Ecto neural progenitor cell (in vitro differentiated cells): ENCODE data around the gene APCDD1L.
"Not testable (repeated sequence)": the region's sequence is repeated elsewhere in the genome, so short reads cannot be mapped to it uniquely, and the experiment has no call there.

ENCODE experiments used
- DNase-seq: peaks from one replicate; pipeline ENCODE4 v3.0.0-alpha.2; 2018; ENCODE audit warnings: low spot score

The APCDD1L gene

DNA sequence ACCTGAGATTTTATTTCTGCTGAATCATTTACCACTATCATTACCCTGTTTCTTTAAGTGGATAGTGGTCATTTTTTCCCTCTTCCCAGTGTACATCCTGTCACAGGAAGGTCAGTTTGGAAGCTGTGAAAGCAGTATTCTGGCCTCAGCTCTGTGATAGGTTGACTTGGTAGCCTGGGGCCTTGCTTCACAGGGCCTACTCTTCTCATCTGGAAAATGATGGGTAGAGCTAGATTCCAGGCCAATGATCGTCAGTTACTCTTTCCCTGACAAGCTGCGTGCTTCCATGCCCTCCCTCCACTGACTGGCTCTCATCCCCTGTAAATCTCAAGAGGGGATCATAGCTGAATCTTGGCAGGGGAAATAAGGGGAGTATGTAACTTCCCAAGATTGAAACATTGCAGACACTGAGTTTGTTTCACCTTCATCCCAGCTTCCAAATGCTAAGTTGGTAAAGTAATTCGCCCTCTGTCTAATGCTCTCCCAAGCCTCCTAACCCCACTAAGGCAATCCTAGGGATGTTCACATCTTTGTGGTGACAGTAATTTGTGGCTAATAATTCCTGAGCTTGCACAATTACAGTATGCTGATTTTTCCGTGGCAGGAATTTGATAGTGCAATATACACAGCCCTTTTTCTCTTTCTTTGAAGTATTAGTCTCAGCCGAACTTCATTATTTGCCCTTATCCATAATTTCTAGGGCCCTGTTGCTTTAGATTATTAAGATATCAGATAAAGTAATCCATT, 75.0 kb downstream of the APCDD1L start:
- no peak for DNase-seq

DNA sequence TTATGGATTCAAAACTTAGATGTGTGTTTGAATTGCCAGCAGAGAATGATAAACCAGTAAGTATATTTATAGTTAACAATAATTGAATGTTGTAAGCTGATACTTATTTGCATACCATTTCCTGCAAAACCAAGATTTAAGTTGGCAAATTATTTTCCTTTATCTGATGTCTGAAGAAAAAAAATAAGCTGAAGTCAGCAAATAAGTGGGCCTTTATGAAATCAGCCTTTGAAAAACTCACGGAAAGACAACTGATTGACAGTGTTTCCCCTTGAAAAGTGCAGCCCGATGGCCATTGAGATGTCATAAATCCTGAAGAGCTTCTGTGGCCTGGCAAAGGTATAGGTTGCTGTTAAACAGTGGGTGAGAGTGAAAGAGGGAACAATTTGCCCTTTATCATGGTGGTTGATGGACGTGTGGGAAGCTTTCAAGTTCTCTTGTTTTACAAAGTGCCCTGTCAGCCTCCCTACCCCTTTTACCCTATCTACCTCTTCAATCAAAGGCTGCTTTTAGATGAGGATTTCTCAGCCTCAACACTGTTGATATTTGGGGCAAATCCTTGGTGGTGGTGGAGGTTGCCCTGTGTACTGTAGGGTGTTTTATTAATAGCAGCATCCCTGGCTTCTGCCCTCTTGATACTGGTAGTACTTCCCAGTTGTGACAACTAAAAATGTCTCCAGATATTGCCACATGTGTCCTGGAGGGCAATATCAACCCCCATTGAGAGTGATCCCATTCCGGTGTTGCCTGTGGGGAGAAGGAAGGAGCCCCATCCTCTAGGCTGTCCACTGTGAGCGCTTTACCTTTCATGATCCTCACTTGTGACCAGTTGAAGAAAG, 76.0 kb downstream of the APCDD1L start:
- DNase-seq, result no peak

DNA sequence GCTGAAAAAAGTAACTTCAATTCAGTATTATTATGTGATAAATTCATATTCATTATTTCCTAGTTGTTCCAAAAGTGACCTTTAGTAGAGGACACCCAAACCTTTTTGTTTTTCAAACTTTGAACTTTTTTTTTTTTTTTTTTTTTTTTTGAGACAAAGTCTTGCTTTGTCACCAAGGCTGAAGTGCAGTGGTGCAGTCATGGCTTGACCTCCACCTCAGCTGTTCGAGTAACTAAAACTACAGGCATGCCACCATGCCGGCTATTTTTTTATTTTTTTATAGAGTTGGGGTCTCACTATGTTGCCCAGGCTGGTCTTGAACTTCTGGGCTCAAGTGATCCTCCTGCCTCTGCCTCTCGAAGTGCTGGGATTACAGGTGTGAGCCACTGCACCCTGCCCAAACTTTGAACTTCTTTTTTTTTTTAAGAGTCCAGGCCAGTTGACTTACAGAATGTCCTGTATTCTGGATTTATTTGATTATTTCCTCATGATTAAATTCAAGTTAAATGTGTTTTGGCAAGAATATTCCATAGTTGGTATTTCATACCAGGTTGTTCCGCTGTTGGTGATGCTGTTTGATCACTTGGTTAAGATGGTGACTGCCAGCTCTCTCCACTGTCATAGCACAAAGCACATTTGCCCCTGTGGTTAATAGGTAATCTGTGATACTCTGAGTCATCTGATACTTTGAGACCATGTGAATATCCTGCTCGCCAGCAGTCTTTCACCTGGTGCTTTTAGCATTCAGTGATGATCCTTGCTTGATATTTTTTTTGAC, 78.1 kb downstream of the APCDD1L start:
- no peak for DNase-seq

DNA sequence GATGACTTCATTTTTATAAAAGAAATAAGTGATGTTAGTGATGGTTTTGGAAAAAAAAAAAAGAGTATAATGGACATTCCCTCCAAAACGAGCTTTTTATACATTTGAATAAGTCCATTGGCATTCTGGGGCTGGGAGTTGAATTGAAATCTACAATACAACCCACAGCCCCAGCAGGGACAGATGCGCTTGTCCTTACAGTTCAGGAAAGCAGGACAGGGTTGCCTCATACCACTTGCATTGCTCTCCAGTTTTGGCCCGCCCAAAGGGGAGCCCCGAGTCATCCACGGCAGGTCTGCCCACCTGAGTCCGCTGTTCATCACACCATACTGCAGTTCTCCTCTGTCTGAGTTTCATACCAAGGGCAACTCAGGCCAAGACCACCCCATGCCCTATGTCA, 80.0 kb downstream of the APCDD1L start:
- DNase-seq, result no peak

DNA sequence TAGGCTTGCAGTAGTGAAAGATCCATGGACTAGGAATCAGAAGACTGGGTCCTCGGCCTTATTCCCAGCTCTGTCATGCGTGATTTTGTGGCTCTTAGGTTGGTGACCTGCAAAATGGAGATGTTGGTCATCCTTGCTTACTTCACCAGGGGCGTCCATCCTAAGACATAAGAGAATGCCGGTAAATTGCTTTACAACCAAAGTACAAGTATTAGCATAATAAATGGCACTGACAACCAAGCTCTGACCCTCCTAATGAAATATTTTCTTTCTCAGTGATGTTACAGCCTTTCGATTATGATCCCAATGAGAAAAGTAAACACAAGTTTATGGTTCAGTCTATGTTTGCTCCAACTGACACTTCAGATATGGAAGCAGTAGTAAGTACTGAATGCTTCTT, 80.9 kb downstream of the APCDD1L start:
- no peak for DNase-seq

DNA sequence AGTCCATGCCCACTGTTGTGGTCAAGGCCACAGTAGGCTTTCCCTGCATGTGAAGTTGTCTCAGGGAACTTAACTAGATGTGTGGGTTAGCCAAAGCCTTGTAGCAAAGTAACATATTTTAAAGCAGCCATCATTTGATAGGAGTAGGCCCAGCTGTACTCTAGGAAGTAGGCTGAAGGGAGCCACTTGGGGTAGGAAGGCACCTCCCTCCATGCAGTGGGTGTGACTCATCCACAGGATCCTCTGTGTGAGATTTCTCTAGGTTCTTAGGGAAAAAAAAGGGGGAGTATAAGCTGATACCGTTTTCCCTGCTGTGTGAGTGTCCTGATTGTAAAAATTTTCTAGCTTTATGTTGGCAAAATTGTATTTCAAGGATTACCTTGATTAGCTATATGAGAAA, 81.4 kb downstream of the APCDD1L start:
- no peak for DNase-seq

DNA sequence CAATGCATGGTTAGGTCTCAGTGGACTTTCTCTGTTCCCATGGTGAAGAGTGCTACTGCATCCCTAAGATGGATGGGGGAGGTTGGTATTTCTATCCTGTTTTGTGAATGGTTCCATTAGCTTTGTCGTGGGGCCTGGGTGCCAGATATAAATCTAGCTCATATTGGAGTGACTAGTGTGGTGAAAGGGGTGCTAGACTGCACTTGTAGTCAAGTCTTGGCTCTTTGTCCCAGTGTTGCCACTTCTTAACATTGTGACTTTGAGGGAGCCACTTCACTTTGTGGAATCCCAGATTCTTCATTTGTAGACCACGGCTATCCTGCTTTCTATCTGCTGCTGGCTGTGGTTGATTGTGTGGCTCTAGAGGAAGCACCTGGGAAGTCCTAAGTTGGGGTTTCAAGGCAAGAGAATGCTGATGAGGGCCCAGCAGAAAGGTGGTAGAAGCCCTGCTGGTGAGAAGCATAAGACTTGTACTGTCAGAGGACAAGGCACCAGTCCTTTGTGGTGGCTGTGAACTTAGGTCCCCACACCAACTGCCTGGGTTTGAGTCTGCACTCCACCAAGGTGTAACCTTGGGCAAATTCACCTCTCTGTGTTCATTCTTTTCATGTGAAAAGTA, 82.1 kb downstream of the APCDD1L start:
- DNase-seq, result no peak

DNA sequence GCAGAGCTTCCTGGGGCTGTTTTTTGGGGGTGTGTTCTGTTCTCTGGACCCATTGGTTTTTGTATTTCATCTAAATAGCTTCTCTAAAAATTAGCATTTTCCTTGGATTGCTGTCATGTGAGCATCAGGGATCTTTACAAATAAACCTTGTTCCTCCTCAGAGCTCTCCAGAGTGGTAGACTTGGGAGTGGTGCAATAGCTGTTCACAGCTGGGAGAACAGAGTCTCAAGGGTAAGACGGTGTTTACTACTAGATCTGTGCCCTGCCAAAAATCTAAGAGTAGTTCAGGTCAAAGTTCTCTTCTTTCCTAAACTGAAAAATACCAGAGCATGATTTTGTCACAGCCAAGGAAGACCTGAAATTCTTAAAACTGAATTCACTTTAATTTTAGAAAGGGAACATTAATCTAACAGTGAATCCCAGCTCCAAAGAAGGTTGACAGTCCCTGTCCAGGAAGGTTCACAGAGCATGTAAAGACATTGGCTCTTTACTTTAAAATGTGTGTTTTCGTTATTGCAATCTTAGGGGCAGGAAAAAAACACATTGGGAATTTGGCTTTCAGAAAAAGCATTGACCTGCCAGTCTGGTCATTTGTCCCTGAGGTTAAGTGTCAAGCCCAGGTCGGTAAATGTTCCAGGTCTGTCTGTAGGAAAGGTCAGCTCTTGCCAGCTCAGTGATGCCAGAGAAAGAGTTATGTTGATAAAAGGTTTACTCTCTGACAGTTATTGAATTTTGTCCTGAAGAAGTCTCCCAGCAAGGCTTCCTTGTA, 82.8 kb downstream of the APCDD1L start:
- no peak for DNase-seq

DNA sequence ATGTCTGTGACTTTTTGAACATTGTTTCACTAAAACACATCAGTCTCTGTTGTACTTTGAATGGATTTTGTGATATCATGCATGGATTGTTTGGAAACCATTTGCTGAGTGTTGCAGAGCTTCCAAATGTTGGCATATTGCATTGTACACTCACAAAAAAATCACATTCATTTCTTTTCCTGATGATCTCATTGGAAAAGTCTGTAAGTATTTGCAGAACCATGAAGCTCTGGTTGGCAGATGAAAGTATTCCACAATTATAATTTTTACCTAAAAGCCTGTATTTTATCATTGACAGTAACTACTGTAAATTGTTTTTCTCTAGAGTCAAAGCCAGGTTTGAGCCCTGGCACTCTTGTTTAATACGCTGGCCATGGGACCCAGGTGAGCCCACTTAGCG, 84.1 kb downstream of the APCDD1L start:
- no peak for DNase-seq

DNA sequence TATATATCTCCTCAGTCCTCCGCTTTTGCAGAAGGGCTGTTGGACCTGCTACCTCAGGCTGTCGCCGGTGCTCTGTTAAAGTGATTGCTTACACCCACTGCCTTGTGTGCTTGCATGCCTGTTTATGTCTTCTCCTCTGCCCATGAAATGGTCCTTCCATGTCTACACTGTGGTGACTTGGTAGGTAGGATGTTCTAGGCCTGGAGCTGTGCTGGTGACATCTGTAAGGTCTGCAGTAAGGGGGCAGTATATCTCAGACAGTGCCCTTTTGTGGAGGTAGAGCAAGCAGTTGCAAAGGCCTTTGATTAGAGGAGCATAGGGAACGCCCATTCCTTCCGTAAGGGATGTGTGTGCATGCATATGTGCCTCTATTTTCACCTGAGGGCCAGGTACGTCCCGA, 85.9 kb downstream of the APCDD1L start:
- DNase-seq, result no peak

DNA sequence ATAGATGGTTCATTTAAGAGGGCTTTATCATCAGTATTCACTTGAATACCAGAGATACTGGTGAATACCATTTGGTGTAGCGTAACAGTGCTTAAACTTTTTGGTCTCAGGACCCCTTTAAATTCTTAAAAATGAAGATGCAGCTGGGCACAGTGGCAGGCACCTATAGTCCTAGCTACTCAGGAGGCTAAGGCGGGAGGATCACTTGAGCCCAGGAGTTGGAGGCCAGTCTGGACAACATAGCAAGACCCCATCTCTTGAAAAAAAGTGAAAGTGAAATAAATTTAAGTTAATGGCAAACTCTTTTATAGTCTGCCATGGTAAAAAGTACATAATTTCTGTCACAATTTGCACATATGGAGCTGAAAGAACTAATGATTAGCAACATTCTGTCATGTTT, 86.8 kb downstream of the APCDD1L start:
- DNase-seq, result no peak

DNA sequence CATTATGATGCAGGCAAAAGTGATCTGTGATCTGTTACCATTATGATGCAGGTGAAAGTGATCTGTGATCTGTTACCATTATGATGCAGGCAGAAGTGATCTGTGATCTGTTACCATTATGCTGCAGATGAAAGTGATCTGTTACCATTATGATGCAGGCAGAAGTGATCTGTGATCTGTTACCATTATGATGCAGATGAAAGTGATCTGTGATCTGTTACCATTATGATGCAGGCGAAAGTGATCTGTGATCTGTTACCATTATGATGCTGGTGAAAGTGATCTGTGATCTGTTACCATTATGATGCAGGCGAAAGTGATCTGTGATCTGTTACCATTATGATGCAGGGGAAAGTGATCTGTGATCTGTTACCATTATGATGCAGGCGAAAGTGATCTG, 87.6 kb downstream of the APCDD1L start:
- not testable (repeated sequence) for DNase-seq

DNA sequence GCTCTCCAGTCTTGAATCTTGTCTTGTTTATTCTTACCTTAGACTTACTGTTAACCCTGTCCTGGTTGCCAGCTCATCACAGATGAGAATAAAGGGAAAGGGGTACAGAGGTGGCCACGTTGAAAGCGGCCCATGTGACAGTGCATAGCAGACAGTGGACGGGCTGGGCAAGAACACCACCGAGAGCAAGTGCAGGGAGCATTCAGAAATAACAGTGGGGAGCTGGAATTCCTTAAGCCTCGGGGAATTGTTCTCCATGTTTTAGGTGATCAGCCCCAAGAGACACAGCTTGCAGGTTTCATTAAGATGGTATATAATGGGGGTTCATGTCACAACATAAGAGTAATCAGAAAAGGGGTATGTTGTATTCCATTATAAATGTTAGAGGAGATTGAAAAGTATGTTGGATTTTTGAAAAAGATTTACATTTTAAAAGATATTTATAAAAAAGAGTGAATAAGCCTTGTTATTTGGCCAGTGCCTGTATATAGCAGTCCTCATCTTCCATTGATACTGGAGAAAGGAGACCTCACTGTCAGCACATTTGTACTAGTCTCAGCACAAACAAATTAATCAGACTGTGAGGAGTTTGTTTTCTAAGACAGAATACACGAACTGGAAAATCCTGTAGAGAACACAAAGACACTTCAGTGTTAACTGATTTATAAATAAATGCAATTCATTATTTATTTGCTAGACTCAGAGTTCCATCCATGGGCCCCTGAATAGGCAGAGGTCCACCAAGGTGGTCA, 90.8 kb downstream of the APCDD1L start:
- DNase-seq, result no peak

DNA sequence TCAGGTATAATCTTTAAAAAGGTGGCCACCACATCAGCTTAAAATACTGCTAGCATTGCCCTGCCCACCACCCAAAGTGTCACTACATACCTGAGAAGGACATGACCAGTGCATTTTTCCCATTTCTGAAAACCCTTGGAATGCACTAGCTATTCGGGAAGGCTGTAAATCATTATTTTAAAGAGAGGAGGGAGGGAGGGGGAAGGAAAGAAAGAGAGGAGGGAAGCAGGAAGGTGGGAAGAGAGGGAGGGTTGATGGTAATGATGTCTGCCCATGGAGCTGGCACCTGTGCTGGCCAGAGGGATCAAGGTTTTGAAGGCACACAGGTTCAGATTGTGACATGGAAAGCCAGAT, 93.7 kb downstream of the APCDD1L start:
- no peak for DNase-seq

DNA sequence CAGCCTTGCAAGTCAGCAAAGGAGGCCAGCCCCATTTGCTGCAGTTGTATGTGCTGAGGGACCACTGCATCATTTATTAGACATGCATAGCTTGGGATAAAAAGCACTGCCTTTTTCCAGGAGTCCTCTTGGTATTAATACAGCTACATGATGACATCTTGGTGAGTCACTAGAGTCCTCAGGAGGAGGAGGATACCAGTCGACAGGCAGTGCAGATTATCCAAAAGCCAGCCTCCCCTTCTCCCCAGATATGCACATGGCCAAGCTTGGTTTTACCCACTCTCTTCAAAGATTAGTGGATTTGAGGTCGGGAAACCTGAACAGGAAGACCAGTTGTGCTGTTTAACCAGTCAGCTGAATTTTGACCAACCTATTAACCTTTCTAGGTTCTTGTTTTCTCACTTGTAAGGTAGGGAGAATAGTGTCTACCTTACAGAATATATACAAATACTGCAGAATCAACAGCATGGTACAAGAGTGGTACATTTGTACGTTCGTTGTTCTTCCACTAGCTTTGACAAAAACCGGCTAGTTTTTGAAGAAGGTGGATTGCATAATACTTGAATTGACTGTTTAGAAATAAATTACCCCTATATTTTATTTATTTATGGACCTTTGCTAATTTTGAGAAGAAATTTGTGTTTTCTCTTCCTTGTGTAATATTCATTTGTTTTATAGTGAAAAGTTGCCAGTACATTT, 94.3 kb downstream of the APCDD1L start:
- no peak for DNase-seq

DNA sequence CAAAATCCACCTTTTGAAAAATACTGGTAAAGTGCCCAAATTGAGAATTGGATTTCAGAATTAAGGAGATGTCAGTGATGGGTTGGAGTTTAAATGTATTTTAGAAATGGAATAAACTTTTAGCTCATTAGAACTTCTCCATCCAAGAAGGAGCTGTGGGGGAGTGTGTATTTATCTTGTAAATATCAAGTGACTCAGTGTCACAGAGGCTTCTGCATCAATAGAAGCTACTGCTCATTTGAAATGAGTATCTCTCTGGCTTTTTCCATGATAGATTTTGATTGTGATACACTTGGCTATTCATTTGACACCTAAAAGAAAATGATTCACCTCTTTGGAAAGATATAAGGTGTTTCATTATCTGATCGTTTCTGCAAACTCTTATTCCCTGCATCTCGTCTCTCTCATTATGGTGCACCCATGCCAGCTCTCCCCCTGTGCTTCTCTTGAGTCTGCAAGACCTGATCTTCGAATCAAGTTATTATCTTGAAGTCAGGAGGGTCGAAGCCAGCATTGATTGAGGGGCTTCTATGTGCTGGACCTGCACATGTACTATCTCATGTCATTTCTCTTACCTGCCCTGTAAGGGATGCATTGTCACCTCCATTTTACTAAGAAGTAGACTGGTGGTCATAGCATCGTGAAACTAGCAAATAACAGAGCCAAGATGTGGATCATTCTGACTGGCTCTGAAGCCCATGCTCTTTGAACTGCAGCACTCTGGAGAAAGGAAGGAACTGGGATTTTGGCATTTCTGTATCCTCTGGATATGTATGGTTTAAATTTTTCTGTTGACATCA, 96.0 kb downstream of the APCDD1L start:
- DNase-seq, result no peak

DNA sequence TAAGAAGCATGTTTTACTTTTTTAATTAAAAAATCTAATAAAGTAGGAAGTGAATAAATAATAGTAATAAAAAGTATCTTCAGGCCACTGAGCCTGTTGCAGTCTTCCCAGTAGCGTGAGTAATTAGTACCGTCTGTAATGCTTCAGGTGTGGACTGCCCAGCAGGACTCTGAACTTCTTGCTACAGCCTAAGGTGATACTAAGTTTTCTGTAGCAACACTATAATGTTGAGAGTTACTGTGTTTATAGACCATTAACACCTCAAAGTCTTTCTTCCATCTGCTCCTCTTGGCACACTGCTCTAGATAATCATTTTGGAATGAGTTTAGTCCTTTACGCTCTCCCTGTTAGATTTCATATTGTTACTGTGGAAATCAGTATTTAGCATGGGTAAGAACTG, 97.8 kb downstream of the APCDD1L start:
- no peak for DNase-seq

DNA sequence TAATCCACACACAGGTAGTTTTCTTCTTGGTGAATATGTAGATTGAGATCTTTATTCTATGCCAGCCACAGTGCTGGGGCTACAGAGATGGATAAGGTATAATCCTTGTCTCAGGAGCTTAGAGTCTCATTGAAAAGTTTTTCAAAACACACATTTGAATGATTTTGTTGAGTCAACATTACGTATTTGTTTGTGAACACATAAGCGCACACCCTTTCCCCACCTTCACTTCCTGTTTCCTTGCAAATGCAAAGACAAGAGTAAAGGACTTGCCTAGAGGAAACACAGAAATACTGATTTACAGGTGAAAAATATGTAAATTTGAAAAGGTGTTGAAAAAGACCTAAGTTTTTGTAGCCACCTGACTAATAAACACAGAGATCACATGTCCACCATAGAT, 98.4 kb downstream of the APCDD1L start:
- DNase-seq, result no peak

DNA sequence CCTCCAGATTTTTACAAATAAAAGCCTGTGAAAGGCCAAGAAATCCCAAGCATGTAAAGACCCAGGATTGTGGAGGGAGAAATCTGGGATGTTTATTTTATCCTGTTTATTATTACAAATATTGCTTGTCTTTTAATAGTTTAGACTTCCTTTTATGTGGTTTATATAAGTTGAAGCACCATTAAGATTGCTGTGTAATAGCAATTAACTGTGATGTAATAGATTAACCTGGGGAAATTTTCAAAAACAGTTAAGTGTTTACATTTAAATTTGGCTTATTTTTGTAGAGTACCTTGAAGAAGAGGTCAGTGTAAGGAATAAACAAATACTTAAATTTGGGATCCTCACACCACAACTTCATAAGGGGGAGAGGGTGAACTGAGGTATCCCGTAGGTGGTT, 99.1 kb downstream of the APCDD1L start:
- no peak for DNase-seq
